Hypothalamus (tissue), 51 donors: ENCODE measurements around the gene EXD3.
A peak's percentile ranks its signal among the peaks of the same experiment; 100 is the strongest.

Experiments
- DNase-seq, 51 donors: peaks; one replicate each; lab custom pipeline; 2025; lab: John Stamatoyannopoulos, UW

Gene EXD3

GRCh38 chr9:137323531-137324331 is 99.2 kb downstream of the EXD3 start:
- no peak for DNase-seq

GRCh38 chr9:137321726-137322361 is 101.1 kb downstream of the EXD3 start:
- DNase-seq = no peak

GRCh38 chr9:137320555-137321384 is 102.2 kb downstream of the EXD3 start:
- no peak for DNase-seq

GRCh38 chr9:137319739-137320551 is 103.0 kb downstream of the EXD3 start:
- no peak for DNase-seq

GRCh38 chr9:137319011-137319738 is 103.8 kb downstream of the EXD3 start:
- peak in 34 of 51 donors; percentile 29 to 87 (median 72) for DNase-seq

GRCh38 chr9:137318602-137319001 is 104.4 kb downstream of the EXD3 start:
- no peak for DNase-seq

- DNase-seq = no peak
Measured at GRCh38 chr9:137317718-137318511, 105.0 kb downstream of the EXD3 start.

GRCh38 chr9:137317021-137317717 is 105.8 kb downstream of the EXD3 start:
- DNase-seq = no peak

- peak in 7 of 51 donors; percentile 38 to 70 (median 44) for DNase-seq
Measured at GRCh38 chr9:137316012-137316981, 106.7 kb downstream of the EXD3 start.

GRCh38 chr9:137315581-137316011 is 107.4 kb downstream of the EXD3 start:
- DNase-seq = no peak

- no peak for DNase-seq
Measured at GRCh38 chr9:137314561-137315560, 108.1 kb downstream of the EXD3 start.

- no peak for DNase-seq
Measured at GRCh38 chr9:137313956-137314560, 108.9 kb downstream of the EXD3 start.

GRCh38 chr9:137313326-137313936 is 109.5 kb downstream of the EXD3 start:
- DNase-seq = no peak

- no peak for DNase-seq
Measured at GRCh38 chr9:137312852-137313325, 110.1 kb downstream of the EXD3 start.
